Measurements from ENCODE around the gene PLEKHG4B. TPM values are rescaled to one million over a fixed set of nuclear protein-coding genes. Genes with fewer than 3 reads are reported as not detected.

Gene PLEKHG4B
- total and polyA plus RNA-seq, 2 of the 8 experiments (the other 6 are each of a cell fraction or from before 2014, with no cell fraction given), result 31.1 to 43.6 TPM

DNA sequence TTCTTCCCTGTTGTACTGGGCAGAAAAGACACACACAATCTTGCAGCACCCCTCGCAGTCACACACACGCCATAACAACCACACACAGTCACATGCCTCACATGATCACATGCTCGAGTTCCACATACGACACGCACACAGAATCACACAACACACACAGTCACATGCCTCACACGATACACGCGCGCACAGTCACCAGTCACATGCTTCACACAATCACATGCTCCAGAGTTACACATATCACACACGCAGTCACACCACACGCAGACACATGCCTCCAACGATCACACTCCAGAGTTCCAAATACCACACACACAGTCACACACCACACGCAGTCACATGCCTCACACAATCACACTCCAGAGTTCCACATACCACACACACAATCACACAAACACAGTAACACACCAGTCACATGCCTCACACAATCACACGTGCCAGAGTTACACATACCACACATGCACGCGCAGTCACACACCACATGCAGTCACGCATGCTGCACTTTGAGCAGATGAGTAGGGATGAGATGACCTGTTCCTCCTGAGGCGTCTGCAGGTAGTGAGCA lies 50.4 kb downstream of the PLEKHG4B start (continued):
- TF ChIP-seq ZNF274 (IDR thresholded peaks at IDR 0.05; ENCODE audit: borderline replicate concordance, extremely low read depth, low read length) (no peak), SUZ12 (IDR thresholded peaks at IDR 0.05; ENCODE audit: low read length) (no peak), CBX8 (IDR thresholded peaks at IDR 0.05; ENCODE audit: borderline replicate concordance, low read depth, low read length) (no peak), RAD21 (IDR thresholded peaks at IDR 0.05 in 1 of 2, conservative IDR thresholded peaks at IDR 0.05 in 1 of 2; ENCODE audit: low read depth in 2 of 2, low read length in 2 of 2) (peak; percentile 16 to 24; a peak in 3 of 4 replicates), EP300 (IDR thresholded peaks at IDR 0.05; ENCODE audit: borderline replicate concordance in 1 of 2, low read depth in 2 of 2, low read length in 2 of 2) (no peak), POU5F1 (IDR thresholded peaks at IDR 0.05; ENCODE audit: low read depth, low read length) (no peak), FOSL1 (IDR thresholded peaks at IDR 0.05; ENCODE audit: insufficient read depth, low read depth, low read length) (no peak), PHF8 (conservative IDR thresholded peaks at IDR 0.05; ENCODE audit: low read depth, low read length) (no peak), CHD2 (IDR thresholded peaks at IDR 0.05; ENCODE audit: low read length) (no peak), POLR2AphosphoS5 (IDR thresholded peaks at IDR 0.05; ENCODE audit: low read depth, low read length) (peak; percentile 64; the same call in 1 of the 2 replicates), SIRT6 (IDR thresholded peaks at IDR 0.05; ENCODE audit: low read length) (no peak), CEBPB (IDR thresholded peaks at IDR 0.05; ENCODE audit: low read depth, low read length) (no peak)
- TF ChIP-seq, protein P1, sequence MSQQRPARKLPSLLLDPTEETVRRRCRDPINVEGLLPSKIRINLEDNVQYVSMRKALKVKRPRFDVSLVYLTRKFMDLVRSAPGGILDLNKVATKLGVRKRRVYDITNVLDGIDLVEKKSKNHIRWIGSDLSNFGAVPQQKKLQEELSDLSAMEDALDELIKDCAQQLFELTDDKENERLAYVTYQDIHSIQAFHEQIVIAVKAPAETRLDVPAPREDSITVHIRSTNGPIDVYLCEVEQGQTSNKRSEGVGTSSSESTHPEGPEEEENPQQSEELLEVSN (IDR thresholded peaks at IDR 0.05), result no peak
